Fibroblast of the aortic adventitia (primary cell): ENCODE measurements around the gene ZNF566. TPM values are rescaled to one million over a fixed set of nuclear protein-coding genes. Genes with fewer than 3 reads are reported as not detected.
"Not testable (repeated sequence)": the region's sequence is repeated elsewhere in the genome, so short reads cannot be mapped to it uniquely, and the experiment has no call there.

ENCODE experiments used
- DNase-seq: peaks from one replicate; pipeline ENCODE4 v3.0.0-alpha.2; 2010; ENCODE audit warnings: low read depth
- H3K4me3 ChIP-seq: 2 replicates; pipeline ENCODE4 v1.5.1; 2011; ENCODE audit warnings: low read depth, mild to moderate bottlenecking, control low read depth, low read length, moderate library complexity
- CTCF ChIP-seq: IDR thresholded peaks from 2 replicates; pipeline ENCODE4 v1.5.1; 2011; ENCODE audit warnings: mild to moderate bottlenecking, low read length, control low read depth, inconsistent platforms; ENCODE audit not compliant: insufficient read depth
- total RNA-seq: library from RNA; depleted of rRNA; stranded (reverse); fragments of >200 nt; gene quantifications from 2 replicates; pipeline ENCODE4 v1.2.3, GENCODE V29; 2012; ENCODE audit warnings: low replicate concordance

Gene ZNF566
- total RNA-seq, 1 donor, result 11.6 TPM

DNA sequence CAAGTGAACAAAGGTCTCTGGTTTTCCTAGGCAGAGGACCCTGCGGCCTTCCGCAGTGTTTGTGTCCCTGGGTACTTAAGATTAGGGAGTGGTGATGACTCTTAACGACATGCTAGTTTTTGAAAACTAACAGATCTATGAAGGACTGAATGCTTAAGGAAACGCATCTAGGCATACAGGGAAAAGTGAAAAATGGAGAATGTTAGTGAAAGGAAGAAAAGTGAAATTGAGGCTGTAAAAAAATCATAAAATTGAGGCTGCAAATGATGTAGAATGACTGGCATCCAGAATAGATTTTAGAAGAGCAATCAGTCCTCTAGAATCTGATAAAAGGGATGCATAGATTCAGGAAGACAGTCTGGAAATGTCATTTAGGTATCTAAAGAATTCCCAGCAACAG is 35.3 kb upstream of the ZNF566 start:
- DNase-seq, result no peak
- TF ChIP-seq CTCF, result no peak
- H3K4me3 ChIP-seq, result no peak overlapping the region

GRCh38 chr19:36514012-36514612 is 24.8 kb upstream of the ZNF566 start:
- no peak for DNase-seq
- no peak overlapping the region for H3K4me3 ChIP-seq
- no peak for TF ChIP-seq CTCF

DNA sequence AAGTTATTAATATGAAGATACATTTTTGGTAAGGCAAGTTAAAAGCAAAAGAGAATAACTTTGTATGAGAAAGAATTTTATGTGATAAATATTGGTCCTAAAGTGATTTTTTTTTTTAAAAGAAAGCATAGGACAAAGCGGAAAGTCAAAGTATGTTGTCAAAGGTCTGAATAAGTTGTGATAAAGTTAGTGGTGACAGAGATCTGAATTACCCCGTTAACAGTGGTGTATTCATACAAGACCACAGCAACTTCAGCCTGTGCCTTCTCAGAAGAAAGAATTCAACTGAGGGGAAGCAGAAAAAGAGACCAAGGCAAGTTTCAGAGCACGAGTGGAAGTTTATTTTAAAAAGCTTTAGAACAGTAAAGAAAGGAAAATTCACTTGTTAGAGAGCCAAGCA is 19.0 kb upstream of the ZNF566 start:
- TF ChIP-seq CTCF, result no peak
- no peak overlapping the region for H3K4me3 ChIP-seq
- DNase-seq, result no peak

GRCh38 chr19:36501973-36502372 is 12.6 kb upstream of the ZNF566 start:
- no peak overlapping the region for H3K4me3 ChIP-seq
- no peak for DNase-seq
- TF ChIP-seq CTCF, result no peak

DNA sequence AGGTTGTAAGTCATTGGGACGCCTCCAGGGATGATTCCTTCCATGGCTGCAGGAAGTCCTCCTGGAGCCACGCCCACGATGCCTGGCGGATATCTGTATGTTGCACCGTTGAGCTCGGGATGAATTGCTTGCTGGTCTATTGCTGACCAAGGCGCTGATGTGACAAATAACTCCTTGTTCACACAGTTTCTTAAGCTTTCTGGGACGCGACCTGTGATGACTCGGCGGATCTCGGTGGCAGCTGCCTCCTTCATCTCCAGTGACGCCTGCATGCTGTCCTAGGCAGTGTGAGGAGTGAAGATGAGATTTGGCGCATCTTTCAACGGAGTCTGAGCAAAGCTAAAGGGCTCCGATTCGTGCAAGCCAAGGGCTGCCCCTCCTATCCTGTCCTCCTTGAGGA is 7.6 kb upstream of the ZNF566 start:
- H3K4me3 ChIP-seq, result no peak overlapping the region
- TF ChIP-seq CTCF, result no peak
- no peak for DNase-seq

- DNase-seq, result peak; percentile 58
- TF ChIP-seq CTCF, result peak; percentile 67
- not testable (repeated sequence) for H3K4me3 ChIP-seq
Measured at GRCh38 chr19:36492689-36493453, 3.5 kb upstream of the ZNF566 start.

DNA sequence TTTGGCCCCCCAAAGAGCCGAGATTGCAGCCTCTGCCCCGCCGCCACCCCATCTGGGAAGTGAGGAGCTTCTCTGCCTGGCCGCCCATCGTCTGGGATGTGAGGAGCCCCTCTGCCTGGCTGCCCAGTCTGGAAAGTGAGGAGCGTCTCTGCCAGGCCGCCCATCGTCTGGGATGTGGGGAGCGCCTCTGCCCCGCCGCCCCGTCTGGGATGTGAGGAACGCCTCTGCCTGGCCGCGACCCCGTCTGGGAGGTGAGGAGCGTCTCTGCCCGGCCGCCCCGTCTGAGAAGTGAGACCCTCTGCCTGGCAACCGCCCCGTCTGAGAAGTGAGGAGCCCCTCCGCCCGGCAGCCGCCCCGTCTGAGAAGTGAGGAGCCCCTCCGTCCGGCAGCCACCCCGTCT is 1.5 kb upstream of the ZNF566 start:
- not testable (repeated sequence) for H3K4me3 ChIP-seq, DNase-seq
